IMR-90 (cell line): ENCODE measurements around the gene LIMCH1. TPM values are rescaled to one million over a fixed set of nuclear protein-coding genes. Genes with fewer than 3 reads are reported as not detected.

Experiments
- ATAC-seq: fragments of 200-7000 bp; cut with Tn5 transposase; 2 replicates; pipeline ENCODE4 v1.9.1; 2020; ENCODE audit warnings: low read depth, mild to moderate bottlenecking, moderate library complexity
- BruUV-seq: library from RNA; stranded (reverse); fragments of 400-500 nt; replicated peaks from 2 replicates; lab custom pipeline; 2021; lab: Mats Ljungman, UMichigan
- CTCF ChIA-PET: fragments of 300-600 bp; formaldehyde crosslinking; extraction: SDS; loops from one replicate; lab custom pipeline; 2021; ENCODE audit warnings: antibody characterized with exemption; lab: Yijun Ruan, JAX
- POLR2A ChIA-PET: fragments of 300-600 bp; sonication (Branson Sonifier 250); formaldehyde crosslinking; loops from one replicate; lab custom pipeline; 2022; ENCODE audit warnings: antibody characterized with exemption; ENCODE audit not compliant: unreplicated experiment; lab: Charles Lee
- DNase-seq: peaks from one replicate; pipeline ENCODE4 v3.0.0; 2013
- H2AFZ ChIP-seq: replicated peaks from 2 replicates; pipeline ENCODE3; 2013; ENCODE audit warnings: low read length, mild to moderate bottlenecking; ENCODE audit not compliant: poor library complexity
- H2AK5ac ChIP-seq: 2 replicates; pipeline ENCODE4 v1.6.1; 2013; ENCODE audit warnings: low read depth, low read length, inconsistent platforms
- H2AK9ac ChIP-seq: replicated peaks from 2 replicates; pipeline ENCODE3; 2013; ENCODE audit warnings: mild to moderate bottlenecking, low read depth, low read length, moderate library complexity; ENCODE audit not compliant: poor library complexity
- H2BK120ac ChIP-seq: 2 replicates; pipeline ENCODE4 v1.6.1; 2013; ENCODE audit warnings: low read depth, low read length, inconsistent platforms
- H2BK15ac ChIP-seq: 3 replicates; pipeline ENCODE4 v1.6.1; 2013; ENCODE audit warnings: low read depth, low read length, inconsistent platforms
- H2BK20ac ChIP-seq: 2 replicates; pipeline ENCODE4 v1.6.1; 2013; ENCODE audit warnings: low read depth, mild to moderate bottlenecking, inconsistent platforms, low read length, moderate library complexity
- H2BK5ac ChIP-seq: 2 replicates; pipeline ENCODE4 v1.6.1; 2013; ENCODE audit warnings: mild to moderate bottlenecking, low read depth, low read length, inconsistent platforms; ENCODE audit not compliant: poor library complexity, severe bottlenecking
- H3K14ac ChIP-seq: replicated peaks from 2 replicates; pipeline ENCODE4 v1.6.1; 2013; ENCODE audit warnings: low read depth, low read length, inconsistent platforms
- H3K18ac ChIP-seq: 2 replicates; pipeline ENCODE4 v1.6.1; 2013; ENCODE audit warnings: low read depth, low read length, control low read depth
- H3K23ac ChIP-seq: 2 replicates; pipeline ENCODE4 v1.6.1; 2013; ENCODE audit warnings: low read depth, low read length, inconsistent platforms
- H3K27ac ChIP-seq: 2 replicates; pipeline ENCODE4 v1.5.1; 2013; ENCODE audit warnings: mild to moderate bottlenecking, control low read depth, low read length; ENCODE audit not compliant: insufficient read depth
- H3K27me3 ChIP-seq: 2 replicates; pipeline ENCODE4 v1.6.1; 2013; ENCODE audit warnings: low read length; ENCODE audit not compliant: control insufficient read depth, insufficient read depth
- H3K36me3 ChIP-seq: 2 replicates; pipeline ENCODE4 v1.6.1; 2013; ENCODE audit warnings: low read length, mixed read lengths; ENCODE audit not compliant: control insufficient read depth, insufficient read depth
- H3K4ac ChIP-seq: 2 replicates; pipeline ENCODE4 v1.6.1; 2013; ENCODE audit warnings: low read depth, low read length, inconsistent platforms
- H3K4me1 ChIP-seq: 2 replicates; pipeline ENCODE4 v1.6.1; 2013; ENCODE audit warnings: low read length, mixed read lengths; ENCODE audit not compliant: control insufficient read depth, insufficient read depth
- H3K4me2 ChIP-seq: 2 replicates; pipeline ENCODE4 v1.6.1; 2013; ENCODE audit warnings: low read depth, mild to moderate bottlenecking, control low read depth, low read length, moderate library complexity
- H3K4me3 ChIP-seq: 2 replicates; pipeline ENCODE4 v1.5.1; 2013; ENCODE audit warnings: low read depth, mild to moderate bottlenecking, control low read depth, low read length, moderate library complexity; ENCODE audit not compliant: insufficient read depth
- H3K56ac ChIP-seq: 2 replicates; pipeline ENCODE4 v1.6.1; 2013; ENCODE audit warnings: low read length, inconsistent platforms; ENCODE audit not compliant: insufficient read depth; ENCODE audit errors: extremely low read depth
- H3K79me1 ChIP-seq, 2 experiments: 2 replicates each; pipeline ENCODE4 v1.6.1; 2013; ENCODE audit warnings: low read length in 2 of 2, inconsistent platforms in 1 of 2, low read depth in 1 of 2
- H3K9ac ChIP-seq: 2 replicates; pipeline ENCODE4 v1.6.1; 2013; ENCODE audit warnings: low read depth, low read length, control low read depth
- H3K9me1 ChIP-seq: 2 replicates; pipeline ENCODE4 v1.6.1; 2013; ENCODE audit warnings: low read length, inconsistent platforms; ENCODE audit not compliant: insufficient read depth
- H3K9me3 ChIP-seq: 2 replicates; pipeline ENCODE4 v1.6.1; 2013; ENCODE audit warnings: low read length; ENCODE audit not compliant: control insufficient read depth, insufficient read depth
- H4K20me1 ChIP-seq: 2 replicates; pipeline ENCODE4 v1.6.1; 2013; ENCODE audit warnings: low read length, inconsistent platforms; ENCODE audit not compliant: insufficient read depth
- H4K5ac ChIP-seq: 2 replicates; pipeline ENCODE4 v1.6.1; 2013; ENCODE audit warnings: mild to moderate bottlenecking, low read depth, low read length, control low read depth
- H4K8ac ChIP-seq, 2 experiments: 2 replicates each; pipeline ENCODE4 v1.6.1; 2013; ENCODE audit warnings: low read depth in 2 of 2, low read length in 2 of 2, control low read depth in 1 of 2, inconsistent platforms in 1 of 2
- H4K91ac ChIP-seq: 2 replicates; pipeline ENCODE4 v1.6.1; 2013; ENCODE audit warnings: low read depth, low read length, inconsistent platforms; ENCODE audit not compliant: insufficient read depth
- BHLHE40 ChIP-seq: fragments of 150-350 bp; IDR thresholded peaks from 2 replicates; pipeline ENCODE4 v1.6.1; 2016; ENCODE audit warnings: mild to moderate bottlenecking, low read depth, low read length
- CHD1 ChIP-seq: IDR thresholded peaks from 2 replicates; pipeline ENCODE4 v1.6.1; 2012; ENCODE audit warnings: low read depth, low read length, improper control_type of control experiment
- FOS ChIP-seq: fragments of 150-350 bp; IDR thresholded peaks from 2 replicates; pipeline ENCODE4 v1.6.1; 2016; ENCODE audit warnings: low read depth, low read length
- MAZ ChIP-seq: IDR thresholded peaks from 2 replicates; pipeline ENCODE4 v1.6.1; 2012; ENCODE audit warnings: low read depth, mild to moderate bottlenecking, low read length, improper control_type of control experiment, moderate library complexity, borderline replicate concordance
- NFE2L2 ChIP-seq: fragments of 150-350 bp; IDR thresholded peaks from 2 replicates; pipeline ENCODE4 v1.6.1; 2016; ENCODE audit warnings: low read depth, mild to moderate bottlenecking, low read length
- POLR2A ChIP-seq: IDR thresholded peaks from 2 replicates; pipeline ENCODE4 v1.6.1; 2012; ENCODE audit warnings: mild to moderate bottlenecking, low read depth, low read length
- RAD21 ChIP-seq: IDR thresholded peaks from 2 replicates; pipeline ENCODE4 v1.6.1; 2012; ENCODE audit warnings: low read length, improper control_type of control experiment
- RCOR1 ChIP-seq: IDR thresholded peaks from 2 replicates; pipeline ENCODE4 v1.6.1; 2012; ENCODE audit warnings: mild to moderate bottlenecking, low read length, improper control_type of control experiment; ENCODE audit not compliant: insufficient replicate concordance
- RFX5 ChIP-seq: IDR thresholded peaks from 2 replicates; pipeline ENCODE4 v1.8.0; 2012; ENCODE audit warnings: low read depth, mild to moderate bottlenecking, low read length, moderate library complexity
- SMC3 ChIP-seq: fragments of 150-350 bp; IDR thresholded peaks from 2 replicates; pipeline ENCODE4 v1.6.1; 2016; ENCODE audit warnings: low read depth, mild to moderate bottlenecking, antibody characterized with exemption, low read length, moderate library complexity
- WGBS, 2 experiments: methylation state at CpG; one replicate each; pipeline versions ENCODE4 v1.1.5 to v1.1.7; 2013; ENCODE audit warnings: missing lambda C conversion rate in 2 of 2; ENCODE audit not compliant: insufficient read length in 1 of 2; ENCODE audit errors: extremely low coverage in 2 of 2; 5-methylcytosine and 5-hydroxymethylcytosine counted together
- dilution Hi-C: fragments of 300-500 bp; cut with HindIII; formaldehyde crosslinking; loops from one replicate; pipeline ENCODE4 v1.14.3; 2018; ENCODE audit warnings: low sequenced_read_pairs; ENCODE audit not compliant: unreplicated experiment
- in situ Hi-C: fragments of 300-500 bp; cut with MboI; formaldehyde crosslinking; loops from 3 replicates; pipeline ENCODE4 v1.14.3; 2019; ENCODE audit warnings: low sequenced_read_pairs, inconsistent platforms, mixed read lengths
- intact Hi-C: fragments of 100-400 bp; cut with micrococcal nuclease; formaldehyde crosslinking; loops from 2 replicates; pipeline ENCODE4 v1.10.0; 2022
- polyA plus RNA-seq, 3 experiments: library from polyadenylated mRNA; depleted of rRNA; stranded (reverse); fragments of >200 nt; gene quantifications; 2 replicates each; pipeline ENCODE4 v1.2.3, GENCODE V29; 2012; ENCODE audit warnings: low replicate concordance in 1 of 3
- total RNA-seq: library from RNA; depleted of rRNA; stranded (reverse); fragments of >200 nt; gene quantifications from 2 replicates; pipeline ENCODE4 v1.2.3, GENCODE V29; 2012
- TF ChIP-seq, protein P1 (sequence below): fragments of 150-350 bp; IDR thresholded peaks from 2 replicates; pipeline ENCODE4 v1.6.1; 2017; ENCODE audit warnings: mild to moderate bottlenecking, antibody characterized with exemption, low read length, low read depth

Gene LIMCH1
- total and polyA plus RNA-seq, 2 of the 4 experiments (the other 2 are of a cell fraction), result 0.89 to 2.9 TPM

DNA sequence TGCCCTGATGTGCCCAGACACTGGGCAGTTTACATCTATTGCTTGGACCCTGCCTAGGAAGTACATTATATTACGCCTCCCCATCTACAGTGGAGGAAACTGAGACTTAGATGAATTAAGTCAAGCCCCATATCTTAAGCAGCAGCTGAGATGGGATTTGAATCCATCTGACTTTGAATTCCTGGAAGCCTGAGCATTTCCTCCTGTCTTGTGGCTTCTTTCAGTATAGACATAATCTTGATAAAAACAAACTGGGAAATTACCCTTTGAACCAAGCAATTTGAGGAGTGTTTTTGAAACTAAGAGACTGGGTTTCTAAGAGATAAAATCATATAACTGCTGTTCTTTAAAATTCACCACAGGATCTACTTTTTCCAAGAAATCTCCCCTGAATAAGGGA, 18.6 kb downstream of the LIMCH1 start:
- H4K20me1 ChIP-seq, result no peaks in the 10 kb centered on the region
- dilution Hi-C loops (no loop called here), intact Hi-C loops (no loop called here), in situ Hi-C loops (no loop called here)
- H2BK20ac ChIP-seq, result no peak overlapping the region
- no peak overlapping the region for H3K9ac ChIP-seq
- no peaks in the 10 kb centered on the region for H3K4me1 ChIP-seq
- 0 out of 2 replicates have a peak, but pooled peaks cover 3% of the 10 kb centered on the region for H3K27me3 ChIP-seq
- no peak overlapping the region for H3K4ac ChIP-seq
- H3K56ac ChIP-seq, result no peak overlapping the region
- H3K9me3 ChIP-seq, result no peaks in the 10 kb centered on the region
- no peak overlapping the region for H3K18ac ChIP-seq
- BruUV-seq, result no TSS peak
- H3K79me1 ChIP-seq, result no peaks in the 10 kb centered on the region
- H2AFZ ChIP-seq, result no peak overlapping the region
- no peak overlapping the region for H3K14ac ChIP-seq
- no peak overlapping the region for H2AK5ac ChIP-seq
- no peak overlapping the region for H2BK5ac ChIP-seq
- H4K91ac ChIP-seq, result no peak overlapping the region
- no peak overlapping the region for H3K4me3 ChIP-seq
- TF ChIP-seq RAD21 (no peak), RCOR1 (no peak), BHLHE40 (no peak), SMC3 (no peak), RFX5 (no peak), FOS (no peak), POLR2A (no peak), NFE2L2 (no peak), MAZ (no peak), CHD1 (no peak)
- TF ChIP-seq, protein P1, sequence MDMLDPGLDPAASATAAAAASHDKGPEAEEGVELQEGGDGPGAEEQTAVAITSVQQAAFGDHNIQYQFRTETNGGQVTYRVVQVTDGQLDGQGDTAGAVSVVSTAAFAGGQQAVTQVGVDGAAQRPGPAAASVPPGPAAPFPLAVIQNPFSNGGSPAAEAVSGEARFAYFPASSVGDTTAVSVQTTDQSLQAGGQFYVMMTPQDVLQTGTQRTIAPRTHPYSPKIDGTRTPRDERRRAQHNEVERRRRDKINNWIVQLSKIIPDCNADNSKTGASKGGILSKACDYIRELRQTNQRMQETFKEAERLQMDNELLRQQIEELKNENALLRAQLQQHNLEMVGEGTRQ, result no peak
- H2BK15ac ChIP-seq, result no peak overlapping the region
- DNase-seq, result no peak
- H3K4me2 ChIP-seq, result no peak overlapping the region
- H2BK120ac ChIP-seq, result no peak overlapping the region
- no peaks in the 10 kb centered on the region for H3K36me3 ChIP-seq
- no peaks in the 10 kb centered on the region for H3K9me1 ChIP-seq
- H3K23ac ChIP-seq, result no peak overlapping the region
- WGBS, 2 experiments, result no CpG with 5 or more reads among the region's 1 CpG
- H3K27ac ChIP-seq, result no peak overlapping the region
- H4K8ac ChIP-seq, result no peak overlapping the region
- no peak overlapping the region for H2AK9ac ChIP-seq
- POLR2A ChIA-PET, result interaction anchor here (0.7 kb wide), 1 partner anchor 143 kb away, joined by 16 read pairs; no protein-coding TSS in a partner anchor
- ATAC-seq, result no peak
- no peak overlapping the region for H4K5ac ChIP-seq
- CTCF ChIA-PET, result interaction anchor here (0.6 kb wide), 1 partner anchor 188 kb away, joined by 3 read pairs; no protein-coding TSS in a partner anchor
